Activated CD4-positive, alpha-beta memory T cell treated with anti-CD3 and anti-CD28 coated beads, Interleukin-2, amount 10 ng/mL, durations not matched to agents 7 days and 5 days (primary cell): ENCODE results near the gene BTBD9. TPM values are rescaled to one million over a fixed set of nuclear protein-coding genes. Genes with fewer than 3 reads are reported as not detected.
A peak's percentile ranks its signal among the peaks of the same experiment; 100 is the strongest.

ENCODE experiments used
- CTCF ChIA-PET: fragments of 350-600 bp; sonication (Branson Sonifier 250); formaldehyde crosslinking; loops from one replicate; lab custom pipeline; 2021; ENCODE audit warnings: antibody characterized with exemption, inconsistent platforms; lab: Charles Lee
- POLR2A ChIA-PET: fragments of 350-600 bp; sonication (Branson Sonifier 250); formaldehyde crosslinking; loops from one replicate; lab custom pipeline; 2021; ENCODE audit warnings: antibody characterized with exemption; lab: Charles Lee
- DNase-seq: peaks from one replicate; pipeline ENCODE4 v3.0.0-alpha.2; 2020
- H3K27ac Mint-ChIP-seq: one replicate; pipeline ENCODE4 v1.8.0; 2021; ENCODE audit warnings: mild to moderate bottlenecking, mixed read lengths
- H3K27me3 Mint-ChIP-seq: one replicate; pipeline ENCODE4 v1.8.0; 2021; ENCODE audit warnings: mixed read lengths
- H3K36me3 Mint-ChIP-seq: one replicate; pipeline ENCODE4 v1.8.0; 2021; ENCODE audit warnings: low read depth, mixed read lengths
- H3K4me1 Mint-ChIP-seq: one replicate; pipeline ENCODE4 v1.8.0; 2021; ENCODE audit warnings: mixed read lengths
- H3K4me3 Mint-ChIP-seq: one replicate; pipeline ENCODE4 v1.8.0; 2021; ENCODE audit warnings: mild to moderate bottlenecking, mixed read lengths
- H3K9me3 Mint-ChIP-seq: one replicate; pipeline ENCODE4 v1.8.0; 2021; ENCODE audit warnings: mixed read lengths
- total RNA-seq, 2 experiments: library from RNA; stranded (reverse); gene quantifications; one replicate each; pipeline ENCODE4 v1.2.3, GENCODE V29; 2021

The BTBD9 gene
- total RNA-seq, 2 experiments from 2014 or later, result 14.7 to 16.1 TPM

GRCh38 chr6:38476888-38477287, 162.8 kb downstream of the BTBD9 start:
- Mint-ChIP-seq H3K27ac (no peak overlapping the region), H3K4me3 (no peak overlapping the region), H3K9me3 (no peaks in the 10 kb centered on the region), H3K4me1 (peaks cover 3% of the 10 kb centered on the region), H3K27me3 (no peaks in the 10 kb centered on the region), H3K36me3 (no peaks in the 10 kb centered on the region)
- no peak for DNase-seq
- CTCF ChIA-PET, result interaction anchor here (1.4 kb wide), 1 partner anchor 17 kb away, joined by 3 read pairs; no protein-coding TSS in a partner anchor
- POLR2A ChIA-PET, result no interaction called here

- no peak overlapping the region for H3K27ac Mint-ChIP-seq
- ChIA-PET POLR2A (no interaction called here), CTCF (interaction anchor here (1.4 kb wide), 1 partner anchor 18 kb away, joined by 3 read pairs; no protein-coding TSS in a partner anchor)
- peaks cover 3% of the 10 kb centered on the region for H3K4me1 Mint-ChIP-seq
- H3K9me3 Mint-ChIP-seq, result no peaks in the 10 kb centered on the region
- H3K27me3 Mint-ChIP-seq, result no peaks in the 10 kb centered on the region
- no peak overlapping the region for H3K4me3 Mint-ChIP-seq
- DNase-seq, result no peak
- no peaks in the 10 kb centered on the region for H3K36me3 Mint-ChIP-seq
These were observed 163.6 kb downstream of the BTBD9 start for GRCh38 chr6:38476141-38476540.

- POLR2A ChIA-PET, result no interaction called here
- no peak overlapping the region for H3K27ac Mint-ChIP-seq
These were observed 169.2 kb downstream of the BTBD9 start for GRCh38 chr6:38470548-38470947.

GRCh38 chr6:38467566-38467965, 172.2 kb downstream of the BTBD9 start:
- Mint-ChIP-seq H3K27me3 (no peaks in the 10 kb centered on the region), H3K36me3 (no peaks in the 10 kb centered on the region), H3K4me1 (no peaks in the 10 kb centered on the region), H3K9me3 (peaks cover 3% of the 10 kb centered on the region), H3K27ac (no peak overlapping the region), H3K4me3 (no peak overlapping the region)
- POLR2A ChIA-PET, result no interaction called here
- no peak for DNase-seq
- CTCF ChIA-PET, result no interaction called here

More at GRCh38 chr6:38470548-38470947, 169.2 kb downstream of the BTBD9 start:
- H3K36me3 Mint-ChIP-seq, result no peaks in the 10 kb centered on the region
- H3K9me3 Mint-ChIP-seq, result no peaks in the 10 kb centered on the region
- no peaks in the 10 kb centered on the region for H3K4me1 Mint-ChIP-seq
- no peak overlapping the region for H3K4me3 Mint-ChIP-seq
- H3K27me3 Mint-ChIP-seq, result no peaks in the 10 kb centered on the region
- DNase-seq, result no peak
- CTCF ChIA-PET, result no interaction called here

GRCh38 chr6:38460186-38460585, 179.5 kb downstream of the BTBD9 start:
- CTCF ChIA-PET, result no interaction called here
- H3K9me3 Mint-ChIP-seq, result peaks cover 3% of the 10 kb centered on the region
- H3K27me3 Mint-ChIP-seq, result no peaks in the 10 kb centered on the region
- H3K4me3 Mint-ChIP-seq, result no peak overlapping the region
- no peaks in the 10 kb centered on the region for H3K4me1 Mint-ChIP-seq
- POLR2A ChIA-PET, result no interaction called here
- DNase-seq, result no peak
- no peak overlapping the region for H3K27ac Mint-ChIP-seq
- H3K36me3 Mint-ChIP-seq, result no peaks in the 10 kb centered on the region

GRCh38 chr6:38459291-38459690, 180.4 kb downstream of the BTBD9 start:
- no peak for DNase-seq
- H3K4me3 Mint-ChIP-seq, result no peak overlapping the region
- no peaks in the 10 kb centered on the region for H3K4me1 Mint-ChIP-seq
- peaks cover 3% of the 10 kb centered on the region for H3K9me3 Mint-ChIP-seq
- POLR2A ChIA-PET, result no interaction called here
- CTCF ChIA-PET, result no interaction called here
- H3K27ac Mint-ChIP-seq, result no peak overlapping the region
- H3K27me3 Mint-ChIP-seq, result no peaks in the 10 kb centered on the region
- H3K36me3 Mint-ChIP-seq, result no peaks in the 10 kb centered on the region

- Mint-ChIP-seq H3K4me3 (no peak overlapping the region), H3K4me1 (no peaks in the 10 kb centered on the region), H3K27ac (no peak overlapping the region), H3K27me3 (no peaks in the 10 kb centered on the region), H3K36me3 (no peaks in the 10 kb centered on the region), H3K9me3 (no peaks in the 10 kb centered on the region)
- ChIA-PET POLR2A (no interaction called here), CTCF (no interaction called here)
- no peak for DNase-seq
These were observed 185.9 kb downstream of the BTBD9 start for GRCh38 chr6:38453861-38454260.

- H3K9me3 Mint-ChIP-seq, result no peaks in the 10 kb centered on the region
- DNase-seq, result no peak
- ChIA-PET POLR2A (no interaction called here), CTCF (no interaction called here)
- H3K36me3 Mint-ChIP-seq, result no peaks in the 10 kb centered on the region
- H3K4me3 Mint-ChIP-seq, result no peak overlapping the region
- H3K4me1 Mint-ChIP-seq, result no peaks in the 10 kb centered on the region
- H3K27ac Mint-ChIP-seq, result no peak overlapping the region
- no peaks in the 10 kb centered on the region for H3K27me3 Mint-ChIP-seq
These were observed 186.7 kb downstream of the BTBD9 start for GRCh38 chr6:38452816-38453660.

- ChIA-PET CTCF (no interaction called here), POLR2A (no interaction called here)
- Mint-ChIP-seq H3K9me3 (no peaks in the 10 kb centered on the region), H3K4me1 (no peaks in the 10 kb centered on the region), H3K27ac (no peak overlapping the region), H3K27me3 (no peaks in the 10 kb centered on the region), H3K4me3 (no peak overlapping the region), H3K36me3 (no peaks in the 10 kb centered on the region)
- no peak for DNase-seq
These were observed 189.0 kb downstream of the BTBD9 start for GRCh38 chr6:38450717-38451116.

GRCh38 chr6:38445925-38446324, 193.8 kb downstream of the BTBD9 start:
- H3K27ac Mint-ChIP-seq, result no peak overlapping the region
- POLR2A ChIA-PET, result no interaction called here
- no peaks in the 10 kb centered on the region for H3K27me3 Mint-ChIP-seq
- H3K36me3 Mint-ChIP-seq, result no peaks in the 10 kb centered on the region
- H3K9me3 Mint-ChIP-seq, result no peaks in the 10 kb centered on the region
- no peak for DNase-seq
- CTCF ChIA-PET, result no interaction called here
- H3K4me1 Mint-ChIP-seq, result peaks cover 11% of the 10 kb centered on the region
- H3K4me3 Mint-ChIP-seq, result no peak overlapping the region

GRCh38 chr6:38445336-38445735, 194.4 kb downstream of the BTBD9 start:
- no peaks in the 10 kb centered on the region for H3K36me3 Mint-ChIP-seq
- no peak overlapping the region for H3K27ac Mint-ChIP-seq
- no peak overlapping the region for H3K4me3 Mint-ChIP-seq
- H3K9me3 Mint-ChIP-seq, result no peaks in the 10 kb centered on the region
- no peak for DNase-seq
- ChIA-PET CTCF (no interaction called here), POLR2A (no interaction called here)
- no peaks in the 10 kb centered on the region for H3K27me3 Mint-ChIP-seq
- H3K4me1 Mint-ChIP-seq, result peaks cover 11% of the 10 kb centered on the region

- Mint-ChIP-seq H3K27me3 (no peaks in the 10 kb centered on the region), H3K4me1 (peaks cover 11% of the 10 kb centered on the region), H3K9me3 (no peaks in the 10 kb centered on the region), H3K36me3 (no peaks in the 10 kb centered on the region), H3K27ac (peak overlapping the region; percentile 13), H3K4me3 (no peak overlapping the region)
- ChIA-PET CTCF (interaction anchor here (0.6 kb wide), 1 partner anchor 172 kb away, joined by 4 read pairs; no protein-coding TSS in a partner anchor), POLR2A (no interaction called here)
- DNase-seq, result peak; percentile 26
These were observed 196.2 kb downstream of the BTBD9 start for GRCh38 chr6:38443352-38444144.

GRCh38 chr6:38438097-38438496, 201.6 kb downstream of the BTBD9 start:
- ChIA-PET POLR2A (no interaction called here), CTCF (no interaction called here)
- Mint-ChIP-seq H3K36me3 (no peaks in the 10 kb centered on the region), H3K27ac (no peak overlapping the region), H3K4me1 (peaks cover 5% of the 10 kb centered on the region), H3K9me3 (no peaks in the 10 kb centered on the region), H3K27me3 (no peaks in the 10 kb centered on the region), H3K4me3 (no peak overlapping the region)
- DNase-seq, result no peak
